ENCODE data around the gene FALEC.

GRCh38 chr1:150577557-150578271 lies 62.2 kb downstream of the FALEC start:
- TF ChIP-seq, protein P1, sequence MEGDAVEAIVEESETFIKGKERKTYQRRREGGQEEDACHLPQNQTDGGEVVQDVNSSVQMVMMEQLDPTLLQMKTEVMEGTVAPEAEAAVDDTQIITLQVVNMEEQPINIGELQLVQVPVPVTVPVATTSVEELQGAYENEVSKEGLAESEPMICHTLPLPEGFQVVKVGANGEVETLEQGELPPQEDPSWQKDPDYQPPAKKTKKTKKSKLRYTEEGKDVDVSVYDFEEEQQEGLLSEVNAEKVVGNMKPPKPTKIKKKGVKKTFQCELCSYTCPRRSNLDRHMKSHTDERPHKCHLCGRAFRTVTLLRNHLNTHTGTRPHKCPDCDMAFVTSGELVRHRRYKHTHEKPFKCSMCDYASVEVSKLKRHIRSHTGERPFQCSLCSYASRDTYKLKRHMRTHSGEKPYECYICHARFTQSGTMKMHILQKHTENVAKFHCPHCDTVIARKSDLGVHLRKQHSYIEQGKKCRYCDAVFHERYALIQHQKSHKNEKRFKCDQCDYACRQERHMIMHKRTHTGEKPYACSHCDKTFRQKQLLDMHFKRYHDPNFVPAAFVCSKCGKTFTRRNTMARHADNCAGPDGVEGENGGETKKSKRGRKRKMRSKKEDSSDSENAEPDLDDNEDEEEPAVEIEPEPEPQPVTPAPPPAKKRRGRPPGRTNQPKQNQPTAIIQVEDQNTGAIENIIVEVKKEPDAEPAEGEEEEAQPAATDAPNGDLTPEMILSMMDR (IDR thresholded peaks at IDR 0.05), result no peak
- TF ChIP-seq, protein P2, sequence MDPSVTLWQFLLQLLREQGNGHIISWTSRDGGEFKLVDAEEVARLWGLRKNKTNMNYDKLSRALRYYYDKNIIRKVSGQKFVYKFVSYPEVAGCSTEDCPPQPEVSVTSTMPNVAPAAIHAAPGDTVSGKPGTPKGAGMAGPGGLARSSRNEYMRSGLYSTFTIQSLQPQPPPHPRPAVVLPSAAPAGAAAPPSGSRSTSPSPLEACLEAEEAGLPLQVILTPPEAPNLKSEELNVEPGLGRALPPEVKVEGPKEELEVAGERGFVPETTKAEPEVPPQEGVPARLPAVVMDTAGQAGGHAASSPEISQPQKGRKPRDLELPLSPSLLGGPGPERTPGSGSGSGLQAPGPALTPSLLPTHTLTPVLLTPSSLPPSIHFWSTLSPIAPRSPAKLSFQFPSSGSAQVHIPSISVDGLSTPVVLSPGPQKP (IDR thresholded peaks at IDR 0.05; ENCODE audit: low read depth, low read length), result no peak
- TF ChIP-seq TFCP2L1 (CRISPR knock-in tag; IDR thresholded peaks at IDR 0.05) (no peak), CEBPB (IDR thresholded peaks at IDR 0.05) (no peak), RFX5 (IDR thresholded peaks at IDR 0.05) (no peak), JUNB (IDR thresholded peaks at IDR 0.05) (no peak), CHD2 (IDR thresholded peaks at IDR 0.05; ENCODE audit: low read length, partially characterized antibody) (no peak), KDM1A (IDR thresholded peaks at IDR 0.05; ENCODE audit: low read depth) (no peak), TP53 (CRISPR knock-in tag; IDR thresholded peaks at IDR 0.05) (no peak), POLR2A (IDR thresholded peaks at IDR 0.05; ENCODE audit: low read length) (no peak), SREBF2 (IDR thresholded peaks at IDR 0.05) (no peak), ESRRA (IDR thresholded peaks at IDR 0.05; ENCODE audit: borderline replicate concordance, low read length) (no peak)
